ENCODE results near the gene CCNI.

DNA sequence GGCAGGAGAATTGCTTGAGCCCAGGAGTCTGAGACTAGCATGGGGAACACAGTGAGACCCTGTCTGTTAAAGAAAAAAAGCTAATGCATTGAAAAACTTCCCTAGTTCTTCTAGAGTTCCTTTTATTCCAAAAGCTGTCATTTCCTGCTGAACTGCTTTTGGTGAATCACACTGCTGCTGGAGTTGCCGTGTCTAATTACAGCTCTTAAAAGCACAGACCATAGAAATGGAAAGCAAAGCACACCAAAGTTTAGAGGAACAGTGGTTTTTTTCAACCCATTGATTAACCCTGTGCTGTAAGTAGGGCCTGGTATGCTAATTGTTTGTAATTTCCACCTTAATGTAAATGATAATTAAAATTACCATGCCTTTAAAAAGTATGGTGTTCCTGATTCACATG, 73.9 kb downstream of the CCNI start:
- TF ChIP-seq POLR2AphosphoS5 (IDR thresholded peaks at IDR 0.05; ENCODE audit: borderline replicate concordance, low read depth, low read length) (no peak), EZH2 (IDR thresholded peaks at IDR 0.05) (no peak)
